NB4 (cell line): ENCODE measurements around the gene ADGRB3.

Experiments used
- CTCF ChIP-seq: IDR thresholded peaks from one replicate; pipeline ENCODE4 v1.5.1; 2012; ENCODE audit warnings: low read depth, low read length
- MAX ChIP-seq: IDR thresholded peaks from 2 replicates; pipeline ENCODE4 v1.6.1; 2011; ENCODE audit warnings: low read depth, low read length
- POLR2A ChIP-seq: IDR thresholded peaks from 2 replicates; pipeline ENCODE4 v1.6.1; 2011; ENCODE audit warnings: mild to moderate bottlenecking; ENCODE audit not compliant: insufficient read length; ENCODE audit errors: extremely low read depth

GRCh38 chr6:68650142-68650541, 15.1 kb downstream of the ADGRB3 start:
- TF ChIP-seq CTCF (no peak), POLR2A (no peak), MAX (no peak)
